Measurements from ENCODE around the gene LRRC25. TPM values are rescaled to one million over a fixed set of nuclear protein-coding genes. Genes with fewer than 3 reads are reported as not detected.
A peak's percentile ranks its signal among the peaks of the same experiment; 100 is the strongest.

The LRRC25 gene
- total RNA-seq, 1 experiment from 2014 or later = not detected

- H3K27me3 Mint-ChIP-seq (ENCODE audit: insufficient read depth, unreplicated experiment) = no peaks in the 10 kb centered on the region
- Histone ChIP-seq H3K9me3 (no peaks in the 10 kb centered on the region), H3K36me3 (ENCODE audit: control insufficient read depth, insufficient read depth, low read length) (0 out of 2 replicates have a peak, but pooled peaks cover 2% of the 10 kb centered on the region), H3K4me3 (ENCODE audit: low read depth, low read length) (no peak overlapping the region), H3K27me3 (replicated peaks; ENCODE audit: control insufficient read depth, insufficient read depth, low read length) (no peaks in the 10 kb centered on the region), H3K4me1 (peaks cover 20% of the 10 kb centered on the region)
- ChIA-PET POLR2A (no interaction called here), CTCF (no interaction called here)
- H3K27ac Mint-ChIP-seq (ENCODE audit: unreplicated experiment) = peak overlapping the region; percentile 73
- intact Hi-C loops (cut with micrococcal nuclease; ENCODE audit: unreplicated experiment) = no loop called here
- no TSS peak for BruUV-seq (replicated peaks)
- peaks cover 10% of the 10 kb centered on the region for H3K9me3 Mint-ChIP-seq (ENCODE audit: unreplicated experiment)
- DNase-seq = no peak
- H3K4me3 Mint-ChIP-seq (ENCODE audit: unreplicated experiment) = no peak overlapping the region
- no peak for TF ChIP-seq CTCF (IDR thresholded peaks at IDR 0.05; ENCODE audit: insufficient read depth in 1 of 2, low read depth in 1 of 2, low read length in 1 of 2, severe bottlenecking in 1 of 2, unreplicated experiment in 1 of 2)
- peaks cover 27% of the 10 kb centered on the region for H3K4me1 Mint-ChIP-seq (ENCODE audit: low read depth, unreplicated experiment)
- H3K36me3 Mint-ChIP-seq (ENCODE audit: insufficient read depth, unreplicated experiment) = peaks cover 60% of the 10 kb centered on the region
These were observed 46.4 kb upstream of the LRRC25 start for GRCh38 chr19:18443831-18444230.

GRCh38 chr19:18443406-18443805, 46.0 kb upstream of the LRRC25 start:
- Mint-ChIP-seq H3K9me3 (ENCODE audit: unreplicated experiment) (peaks cover 10% of the 10 kb centered on the region), H3K36me3 (ENCODE audit: insufficient read depth, unreplicated experiment) (peaks cover 56% of the 10 kb centered on the region), H3K4me1 (ENCODE audit: low read depth, unreplicated experiment) (peaks cover 28% of the 10 kb centered on the region), H3K27ac (ENCODE audit: unreplicated experiment) (peak overlapping the region; percentile 73), H3K27me3 (ENCODE audit: insufficient read depth, unreplicated experiment) (no peaks in the 10 kb centered on the region), H3K4me3 (ENCODE audit: unreplicated experiment) (no peak overlapping the region)
- no TSS peak for BruUV-seq (replicated peaks)
- H3K27me3 ChIP-seq (replicated peaks; ENCODE audit: control insufficient read depth, insufficient read depth, low read length) = no peaks in the 10 kb centered on the region
- ChIA-PET CTCF (no interaction called here), POLR2A (no interaction called here)
- TF ChIP-seq CTCF (IDR thresholded peaks at IDR 0.05; ENCODE audit: insufficient read depth in 1 of 2, low read depth in 1 of 2, low read length in 1 of 2, severe bottlenecking in 1 of 2, unreplicated experiment in 1 of 2) = no peak
- H3K9me3 ChIP-seq = no peaks in the 10 kb centered on the region
- H3K4me1 ChIP-seq = peaks cover 25% of the 10 kb centered on the region
- DNase-seq = no peak
- H3K36me3 ChIP-seq (ENCODE audit: control insufficient read depth, insufficient read depth, low read length) = 0 out of 2 replicates have a peak, but pooled peaks cover 2% of the 10 kb centered on the region
- H3K4me3 ChIP-seq (ENCODE audit: low read depth, low read length) = no peak overlapping the region
- intact Hi-C loops (cut with micrococcal nuclease; ENCODE audit: unreplicated experiment) = no loop called here

- BruUV-seq (replicated peaks) = no TSS peak
- POLR2A ChIA-PET = no interaction called here
- peaks cover 28% of the 10 kb centered on the region for H3K4me1 Mint-ChIP-seq (ENCODE audit: low read depth, unreplicated experiment)
- Histone ChIP-seq H3K4me3 (ENCODE audit: low read depth, low read length) (no peak overlapping the region), H3K4me1 (peaks cover 28% of the 10 kb centered on the region), H3K9me3 (no peaks in the 10 kb centered on the region), H3K27me3 (replicated peaks; ENCODE audit: control insufficient read depth, insufficient read depth, low read length) (no peaks in the 10 kb centered on the region), H3K36me3 (ENCODE audit: control insufficient read depth, insufficient read depth, low read length) (0 out of 2 replicates have a peak, but pooled peaks cover 2% of the 10 kb centered on the region)
- TF ChIP-seq CTCF (IDR thresholded peaks at IDR 0.05; ENCODE audit: insufficient read depth in 1 of 2, low read depth in 1 of 2, low read length in 1 of 2, severe bottlenecking in 1 of 2, unreplicated experiment in 1 of 2) = no peak
- H3K27ac Mint-ChIP-seq (ENCODE audit: unreplicated experiment) = peak overlapping the region; percentile 73
- H3K27me3 Mint-ChIP-seq (ENCODE audit: insufficient read depth, unreplicated experiment) = no peaks in the 10 kb centered on the region
- H3K4me3 Mint-ChIP-seq (ENCODE audit: unreplicated experiment) = no peak overlapping the region
- no peak for DNase-seq
- CTCF ChIA-PET = no interaction called here
- H3K9me3 Mint-ChIP-seq (ENCODE audit: unreplicated experiment) = peaks cover 10% of the 10 kb centered on the region
- intact Hi-C loops (cut with micrococcal nuclease; ENCODE audit: unreplicated experiment) = no loop called here
- peaks cover 52% of the 10 kb centered on the region for H3K36me3 Mint-ChIP-seq (ENCODE audit: insufficient read depth, unreplicated experiment)
These were observed 45.5 kb upstream of the LRRC25 start for GRCh38 chr19:18442941-18443340.

Measured in Caco-2 (cell line).